ENCODE results near the gene AMH.

GRCh38 chr19:2221918-2222317, 27.2 kb upstream of the AMH start:
- TF ChIP-seq CTCF (optimal IDR thresholded peaks at IDR 0.05 in 1 of 3, IDR thresholded peaks at IDR 0.05 in 1 of 3, conservative IDR thresholded peaks at IDR 0.05 in 1 of 3; ENCODE audit: extremely low read depth in 1 of 3, insufficient read depth in 2 of 3, low read length in 3 of 3) (peak in 1 of 3 experiments; percentile 14), EZH2 (IDR thresholded peaks at IDR 0.05; ENCODE audit: low read length) (no peak)

All from keratinocyte (primary cell).